ENCODE results near the gene KCNC1.

- TF ChIP-seq CTCF (conservative IDR thresholded peaks at IDR 0.05; ENCODE audit: low read length): no peak
- no peak for TF ChIP-seq EZH2phosphoT487 (IDR thresholded peaks at IDR 0.05; ENCODE audit: borderline replicate concordance)
These were observed 18.6 kb downstream of the KCNC1 start for GRCh38 chr11:17753153-17753552.

All from Loucy (cell line).